A549 (cell line): Measurements from ENCODE around the gene JAKMIP1. TPM values are rescaled to one million over a fixed set of nuclear protein-coding genes. Genes with fewer than 3 reads are reported as not detected.

Experiments
- ATAC-seq, 2 experiments: fragments of 200-7000 bp in 1 of 2; fragments of >200 bp in 1 of 2; cut with Nextera tagmentation in 1 of 2; cut with Tn5 transposase in 1 of 2; 3 replicates each; pipeline versions ENCODE4 v1.8.0 to v1.9.1; 2018 to 2020; ENCODE audit warnings: mild to moderate bottlenecking in 1 of 2, moderate library complexity in 1 of 2
- CTCF ChIA-PET: fragments of 300-600 bp; sonication (Branson Sonifier 250); formaldehyde crosslinking; extraction: SDS; loops from one replicate; lab custom pipeline; 2021; ENCODE audit warnings: antibody characterized with exemption, inconsistent platforms; lab: Yijun Ruan, JAX
- POLR2A ChIA-PET: fragments of 350-600 bp; formaldehyde crosslinking; extraction: SDS; loops from one replicate; lab custom pipeline; 2021; ENCODE audit warnings: antibody characterized with exemption, inconsistent platforms; lab: Yijun Ruan, JAX
- DNase-seq, 2 experiments: peaks; one replicate each; pipeline versions ENCODE4 v3.0.0 to v3.0.0-alpha.2; 2011 to 2016; ENCODE audit warnings: low read depth in 1 of 2, low spot score in 1 of 2
- FAIRE-seq: peaks from 2 replicates; lab custom pipeline; 2011; peaks lifted over from hg19 to GRCh38; lab: Jason Lieb, UNC
- H3K27ac ChIP-seq, 2 experiments: fragments of >200 bp; sonication (Bioruptor Twin); formaldehyde crosslinking; 3 replicates each; pipeline ENCODE4 v1.5.1; 2016 to 2017
- H3K4me1 ChIP-seq: fragments of >200 bp; sonication (Bioruptor Twin); formaldehyde crosslinking; 3 replicates; pipeline ENCODE4 v1.6.1; 2016
- H3K4me2 ChIP-seq: fragments of >200 bp; sonication (Bioruptor Twin); formaldehyde crosslinking; 3 replicates; pipeline ENCODE4 v1.6.1; 2016
- H3K4me3 ChIP-seq: fragments of >200 bp; sonication (Bioruptor Twin); formaldehyde crosslinking; 3 replicates; pipeline ENCODE4 v1.5.1; 2016
- H3K9me3 ChIP-seq: fragments of >200 bp; sonication (Bioruptor Twin); formaldehyde crosslinking; 3 replicates; pipeline ENCODE4 v1.6.1; 2016
- ATOH8 ChIP-seq: fragments of 250-450 bp; sonication (Bioruptor Pico); IDR thresholded peaks from 2 replicates; pipeline ENCODE4 v1.5.0; 2020; ENCODE audit warnings: low read depth, mild to moderate bottlenecking, moderate library complexity
- BHLHE40 ChIP-seq: IDR thresholded peaks from 2 replicates; pipeline ENCODE4 v1.6.1; 2012; ENCODE audit warnings: low read depth, low read length, inconsistent platforms
- CBX2 ChIP-seq: fragments of 200-600 bp; sonication (generic); IDR thresholded peaks from 2 replicates; pipeline ENCODE4 v1.6.1; 2016; ENCODE audit warnings: low read depth, mild to moderate bottlenecking, borderline replicate concordance
- CEBPB ChIP-seq, 2 experiments: fragments of >200 bp in 1 of 2; sonication (Bioruptor Twin) in 1 of 2; formaldehyde crosslinking in 1 of 2; IDR thresholded peaks; 2 replicates each; pipeline ENCODE4 v1.6.1; 2012 to 2016
- CHD4 ChIP-seq: fragments of 200-600 bp; sonication (generic); IDR thresholded peaks from 2 replicates; pipeline ENCODE4 v1.6.1; 2016; ENCODE audit warnings: antibody characterized with exemption, mild to moderate bottlenecking, borderline replicate concordance
- ESRRA ChIP-seq: fragments of 150-350 bp; IDR thresholded peaks from 2 replicates; pipeline ENCODE4 v1.6.1; 2014; ENCODE audit warnings: mild to moderate bottlenecking, low read length, borderline replicate concordance
- FOSB ChIP-seq: fragments of 250-450 bp; sonication (Bioruptor Pico); IDR thresholded peaks from 2 replicates; pipeline ENCODE4 v1.5.0; 2020; ENCODE audit warnings: mild to moderate bottlenecking, moderate library complexity
- GATA3 ChIP-seq: IDR thresholded peaks from 2 replicates; pipeline ENCODE4 v1.6.1; 2012; ENCODE audit warnings: borderline replicate concordance
- HDAC2 ChIP-seq: fragments of 200-600 bp; sonication (generic); IDR thresholded peaks from 2 replicates; pipeline ENCODE4 v1.6.1; 2016
- HOXB5 ChIP-seq: fragments of 250-450 bp; sonication (Bioruptor Pico); IDR thresholded peaks from 2 replicates; pipeline ENCODE4 v1.5.0; 2020; ENCODE audit warnings: mild to moderate bottlenecking, moderate library complexity
- KDM5A ChIP-seq: fragments of 200-600 bp; sonication (generic); IDR thresholded peaks from 2 replicates; pipeline ENCODE4 v1.6.1; 2016; ENCODE audit warnings: antibody characterized with exemption, mild to moderate bottlenecking
- MAFK ChIP-seq: fragments of 450-650 bp; IDR thresholded peaks from 2 replicates; pipeline ENCODE4 v1.6.1; 2014; ENCODE audit not compliant: partially characterized antibody
- MAX ChIP-seq: IDR thresholded peaks from 2 replicates; pipeline ENCODE4 v1.6.1; 2012
- MYC ChIP-seq: IDR thresholded peaks from 2 replicates; pipeline ENCODE4 v1.6.1; 2012; ENCODE audit warnings: mild to moderate bottlenecking, inconsistent platforms, low read length, improper control_type of control experiment, borderline replicate concordance
- NPAS2 ChIP-seq: fragments of 250-450 bp; sonication (Bioruptor Pico); IDR thresholded peaks from 2 replicates; pipeline ENCODE4 v1.8.0; 2022; ENCODE audit warnings: mild to moderate bottlenecking, moderate library complexity, borderline replicate concordance
- POLR2A ChIP-seq: IDR thresholded peaks from 2 replicates; pipeline ENCODE4 v1.6.1; 2012; ENCODE audit warnings: mild to moderate bottlenecking, low read length
- RAD21 ChIP-seq, 2 experiments: fragments of >200 bp in 1 of 2; sonication (Bioruptor Twin) in 1 of 2; formaldehyde crosslinking in 1 of 2; IDR thresholded peaks in 1 of 2; conservative IDR thresholded peaks in 1 of 2; 2 replicates in 1 of 2; 3 replicates in 1 of 2; pipeline ENCODE4 v1.6.1; 2012 to 2018; ENCODE audit warnings: inconsistent platforms in 1 of 2
- REST ChIP-seq: fragments of 200-600 bp; sonication (generic); IDR thresholded peaks from 2 replicates; pipeline ENCODE4 v1.6.1; 2016; ENCODE audit warnings: antibody characterized with exemption, mild to moderate bottlenecking, moderate library complexity
- RNF2 ChIP-seq: fragments of 200-600 bp; sonication (generic); IDR thresholded peaks from 2 replicates; pipeline ENCODE4 v1.6.1; 2016; ENCODE audit warnings: low read depth, mild to moderate bottlenecking, antibody characterized with exemption, moderate library complexity, borderline replicate concordance
- SMC3 ChIP-seq: fragments of >200 bp; sonication (Bioruptor Twin); formaldehyde crosslinking; IDR thresholded peaks from 3 replicates; pipeline ENCODE4 v1.6.1; 2018; ENCODE audit warnings: inconsistent platforms
- ZC3H11A ChIP-seq: fragments of 450-650 bp; IDR thresholded peaks from 2 replicates; pipeline ENCODE4 v1.6.1; 2014; ENCODE audit warnings: antibody characterized with exemption, mild to moderate bottlenecking
- WGBS: methylation state at CpG from one replicate; pipeline ENCODE4 v1.1.6; 2017; ENCODE audit errors: missing lambda C conversion rate; 5-methylcytosine and 5-hydroxymethylcytosine counted together
- polyA plus RNA-seq, 4 experiments: library from polyadenylated mRNA; depleted of rRNA in 3 of 4; stranded (reverse); fragments of >200 nt; fragmentation: RNase III in 1 of 4; extraction: RNeasy Plus Mini Kit Qiagen cat#74134 plus additional on column Dnase treatment in 1 of 4; gene quantifications; 2 replicates in 3 of 4; 3 replicates in 1 of 4; pipeline ENCODE4 v1.2.3, GENCODE V29; 2011 to 2017
- TF ChIP-seq, protein P1 (sequence below): fragments of >200 bp; sonication (Bioruptor Twin); formaldehyde crosslinking; IDR thresholded peaks from 2 replicates; pipeline ENCODE4 v1.6.1; 2016

JAKMIP1 gene
- polyA plus RNA-seq, 2 of the 4 experiments (the other 2 are of a cell fraction): not detected

- DNase-seq: no peak
- CTCF ChIA-PET: interaction anchor here (1.8 kb wide), 1 partner anchor 43 kb away, joined by 5 read pairs; no protein-coding TSS in a partner anchor
- no peak for TF ChIP-seq ZC3H11A
- TF ChIP-seq HOXB5 (CRISPR knock-in tag): no peak
- no peak for TF ChIP-seq BHLHE40
- TF ChIP-seq ATOH8 (CRISPR knock-in tag): no peak
- TF ChIP-seq SMC3: no peak
- TF ChIP-seq NPAS2 (CRISPR knock-in tag): no peak
- TF ChIP-seq MYC: no peak
- TF ChIP-seq POLR2A: no peak
- TF ChIP-seq CBX2: no peak
- no peak for TF ChIP-seq HDAC2
- no peak for TF ChIP-seq RAD21 (conservative IDR thresholded peaks at IDR 0.05 in 1 of 2, IDR thresholded peaks at IDR 0.05 in 1 of 2)
- TF ChIP-seq MAX: no peak
- no peak for TF ChIP-seq CEBPB (IDR thresholded peaks at IDR 0.05)
- TF ChIP-seq CHD4: no peak
- TF ChIP-seq KDM5A: no peak
- TF ChIP-seq, all 56 proteins: peak for 0
- 8% methylated on average over 2 of the region's 4 CpGs for WGBS
- Histone ChIP-seq H3K4me1 (no peaks in the 10 kb centered on the region), H3K4me2 (no peak overlapping the region), H3K27ac (no peak overlapping the region), H3K4me3 (no peak overlapping the region), H3K9me3 (no peaks in the 10 kb centered on the region)
- FAIRE-seq: no peak
- ATAC-seq: no peak
- POLR2A ChIA-PET: no interaction called here
Observed at GRCh38 chr4:6207602-6208001, 7.3 kb upstream of the JAKMIP1 start.

- no peak overlapping the region for H3K4me2 ChIP-seq
- DNase-seq: no peak
- 32% methylated on average over 6 of the region's 6 CpGs for WGBS
- no peaks in the 10 kb centered on the region for H3K4me1 ChIP-seq
- no peak overlapping the region for H3K4me3 ChIP-seq
- H3K27ac ChIP-seq: no peak overlapping the region
- no peaks in the 10 kb centered on the region for H3K9me3 ChIP-seq
- no peak for FAIRE-seq
- ChIA-PET POLR2A (no interaction called here), CTCF (interaction anchor here (1.8 kb wide), 1 partner anchor 44 kb away, joined by 5 read pairs; no protein-coding TSS in a partner anchor)
- ATAC-seq: no peak
- TF ChIP-seq REST: no peak
- no peak for TF ChIP-seq MAFK
- no peak for TF ChIP-seq RNF2
- TF ChIP-seq KDM5A: no peak
- no peak for TF ChIP-seq ESRRA
- TF ChIP-seq FOSB (CRISPR knock-in tag): no peak
- TF ChIP-seq, protein P1, sequence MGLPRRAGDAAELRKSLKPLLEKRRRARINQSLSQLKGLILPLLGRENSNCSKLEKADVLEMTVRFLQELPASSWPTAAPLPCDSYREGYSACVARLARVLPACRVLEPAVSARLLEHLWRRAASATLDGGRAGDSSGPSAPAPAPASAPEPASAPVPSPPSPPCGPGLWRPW: no peak
- no peak for TF ChIP-seq GATA3
Observed at GRCh38 chr4:6206771-6207290, 6.5 kb upstream of the JAKMIP1 start.
